Measurements from ENCODE around the gene ARSB.

Gene ARSB

DNA sequence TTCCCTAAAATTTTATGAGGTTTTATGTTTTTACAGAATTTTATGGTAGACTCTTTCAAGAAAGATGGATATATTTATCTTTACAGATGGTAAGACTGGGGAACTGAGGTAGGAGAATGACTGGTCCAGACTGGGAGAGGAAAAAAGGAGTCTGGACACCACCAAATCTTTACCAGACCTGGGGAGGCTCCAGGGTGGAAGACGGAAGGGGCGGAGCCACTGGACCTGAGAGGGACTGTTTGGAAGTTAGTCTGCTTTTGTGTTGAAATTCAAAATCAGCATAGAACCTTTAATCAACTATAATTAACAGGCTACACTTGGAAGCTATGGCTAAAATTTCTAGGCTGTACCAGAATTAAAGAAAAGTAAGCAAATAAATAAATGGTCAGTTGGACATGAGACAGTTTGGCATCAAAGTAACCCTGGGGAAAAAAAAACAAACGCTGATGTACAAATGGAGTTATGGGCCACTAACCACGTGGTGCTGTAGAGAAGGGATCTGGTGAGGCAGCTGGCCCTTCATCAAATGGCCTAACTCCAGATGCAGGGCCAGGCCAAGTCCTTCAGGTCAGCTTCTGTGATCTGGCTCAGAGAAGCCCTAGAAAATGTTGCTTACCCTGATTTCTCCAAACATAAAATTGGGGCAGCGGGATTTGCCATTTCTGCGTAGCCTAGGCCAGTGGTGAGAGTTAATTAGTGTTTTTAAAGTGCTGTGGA is 155.1 kb downstream of the ARSB start:
- TF ChIP-seq, protein P1, sequence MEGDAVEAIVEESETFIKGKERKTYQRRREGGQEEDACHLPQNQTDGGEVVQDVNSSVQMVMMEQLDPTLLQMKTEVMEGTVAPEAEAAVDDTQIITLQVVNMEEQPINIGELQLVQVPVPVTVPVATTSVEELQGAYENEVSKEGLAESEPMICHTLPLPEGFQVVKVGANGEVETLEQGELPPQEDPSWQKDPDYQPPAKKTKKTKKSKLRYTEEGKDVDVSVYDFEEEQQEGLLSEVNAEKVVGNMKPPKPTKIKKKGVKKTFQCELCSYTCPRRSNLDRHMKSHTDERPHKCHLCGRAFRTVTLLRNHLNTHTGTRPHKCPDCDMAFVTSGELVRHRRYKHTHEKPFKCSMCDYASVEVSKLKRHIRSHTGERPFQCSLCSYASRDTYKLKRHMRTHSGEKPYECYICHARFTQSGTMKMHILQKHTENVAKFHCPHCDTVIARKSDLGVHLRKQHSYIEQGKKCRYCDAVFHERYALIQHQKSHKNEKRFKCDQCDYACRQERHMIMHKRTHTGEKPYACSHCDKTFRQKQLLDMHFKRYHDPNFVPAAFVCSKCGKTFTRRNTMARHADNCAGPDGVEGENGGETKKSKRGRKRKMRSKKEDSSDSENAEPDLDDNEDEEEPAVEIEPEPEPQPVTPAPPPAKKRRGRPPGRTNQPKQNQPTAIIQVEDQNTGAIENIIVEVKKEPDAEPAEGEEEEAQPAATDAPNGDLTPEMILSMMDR (IDR thresholded peaks at IDR 0.05; ENCODE audit: insufficient read depth, low read length, missing control alignments) = no peak
- POLR2A ChIA-PET = no interaction called here
- CTCF ChIA-PET = interaction anchor here (1.4 to 1.7 kb wide), 2 partner anchors 12 to 57 kb away, joined by 3 to 4 read pairs; no protein-coding TSS in a partner anchor
- H3K4me3 ChIP-seq (ENCODE audit: low read depth, low read length) = no peak overlapping the region
- DNase-seq (ENCODE audit: low read depth, low spot score) = no peak

DNA sequence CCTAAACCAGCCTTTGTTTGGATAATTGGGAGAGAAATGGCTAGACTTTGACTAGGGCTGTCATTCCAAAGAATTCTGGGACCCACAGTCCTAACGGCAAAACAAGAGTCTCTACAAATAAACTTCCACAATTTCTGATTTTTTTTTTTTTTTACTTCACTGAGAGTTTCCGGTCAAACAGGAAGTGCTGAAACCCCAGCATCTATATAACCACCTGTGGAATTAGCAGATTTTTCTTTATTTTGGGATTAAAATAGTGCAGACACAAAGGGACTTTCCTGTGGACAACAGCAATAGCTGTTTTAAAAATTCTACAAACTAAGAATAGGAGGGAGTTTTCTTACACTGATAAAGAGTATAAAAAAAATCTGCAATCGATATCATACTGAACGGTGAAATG is 157.4 kb downstream of the ARSB start:
- POLR2A ChIA-PET = no interaction called here
- CTCF ChIA-PET = no interaction called here
- TF ChIP-seq, protein P1 (IDR thresholded peaks at IDR 0.05; ENCODE audit: insufficient read depth, low read length, missing control alignments) = no peak
- no peak for DNase-seq (ENCODE audit: low read depth, low spot score)
- no peak overlapping the region for H3K4me3 ChIP-seq (ENCODE audit: low read depth, low read length)

DNA sequence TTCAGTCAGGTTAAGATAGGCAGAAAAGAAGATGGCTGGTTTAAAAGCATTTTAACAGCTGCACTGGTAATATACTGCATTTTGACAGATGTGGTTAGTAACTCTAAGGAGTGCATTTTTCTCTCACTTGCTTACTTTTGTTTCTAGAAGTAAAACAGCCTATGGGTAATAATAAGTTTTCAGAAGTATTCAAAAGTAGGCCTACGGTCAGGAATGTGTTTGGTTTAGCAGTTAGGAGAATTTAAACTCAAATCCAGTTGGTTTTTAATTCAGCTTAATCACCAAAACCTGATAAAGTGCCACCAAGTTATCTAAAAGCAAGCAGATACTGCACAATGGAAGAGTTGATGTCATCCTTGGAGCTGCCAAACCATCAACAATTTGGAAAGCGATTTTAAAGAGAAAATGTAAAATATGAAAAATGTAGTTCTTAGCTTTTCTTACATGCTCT is 160.3 kb downstream of the ARSB start:
- ChIA-PET CTCF (interaction anchor here (0.7 to 1.9 kb wide), 5 partner anchors 8 to 357 kb away, joined by 3 to 6 read pairs (median 4); no protein-coding TSS in a partner anchor), POLR2A (no interaction called here)
- TF ChIP-seq, protein P1 (IDR thresholded peaks at IDR 0.05; ENCODE audit: insufficient read depth, low read length, missing control alignments) = no peak
- no peak overlapping the region for H3K4me3 ChIP-seq (ENCODE audit: low read depth, low read length)
- DNase-seq (ENCODE audit: low read depth, low spot score) = no peak

- no peak overlapping the region for H3K4me3 ChIP-seq (ENCODE audit: low read depth, low read length)
- CTCF ChIA-PET = no interaction called here
- POLR2A ChIA-PET = no interaction called here
- TF ChIP-seq, protein P1 (IDR thresholded peaks at IDR 0.05; ENCODE audit: insufficient read depth, low read length, missing control alignments) = no peak
- DNase-seq (ENCODE audit: low read depth, low spot score) = no peak
Measured at GRCh38 chr5:78823196-78823595, 161.9 kb downstream of the ARSB start.

GRCh38 chr5:78821536-78822021 is 163.5 kb downstream of the ARSB start:
- CTCF ChIA-PET = no interaction called here

GRCh38 chr5:78819707-78820106 is 165.4 kb downstream of the ARSB start:
- TF ChIP-seq, protein P1 (IDR thresholded peaks at IDR 0.05; ENCODE audit: insufficient read depth, low read length, missing control alignments) = no peak
- ChIA-PET POLR2A (no interaction called here), CTCF (no interaction called here)
- DNase-seq (ENCODE audit: low read depth, low spot score) = no peak
- no peak overlapping the region for H3K4me3 ChIP-seq (ENCODE audit: low read depth, low read length)

More at GRCh38 chr5:78821536-78822021, 163.5 kb downstream of the ARSB start:
- DNase-seq (ENCODE audit: low read depth, low spot score) = no peak
- TF ChIP-seq, protein P1 (IDR thresholded peaks at IDR 0.05; ENCODE audit: insufficient read depth, low read length, missing control alignments) = no peak
- POLR2A ChIA-PET = no interaction called here
- H3K4me3 ChIP-seq (ENCODE audit: low read depth, low read length) = no peak overlapping the region

All from AG04449 (cell line).